HG03039 (cell line): ENCODE data around the gene CLGN.

ENCODE experiments used
- ATAC-seq: cut with Tn5 transposase; IDR thresholded peaks from one replicate; pipeline ENCODE4 v1.9.1; 2021; ENCODE audit warnings: mild to moderate bottlenecking, moderate library complexity; ENCODE audit not compliant: unreplicated experiment

CLGN gene

DNA sequence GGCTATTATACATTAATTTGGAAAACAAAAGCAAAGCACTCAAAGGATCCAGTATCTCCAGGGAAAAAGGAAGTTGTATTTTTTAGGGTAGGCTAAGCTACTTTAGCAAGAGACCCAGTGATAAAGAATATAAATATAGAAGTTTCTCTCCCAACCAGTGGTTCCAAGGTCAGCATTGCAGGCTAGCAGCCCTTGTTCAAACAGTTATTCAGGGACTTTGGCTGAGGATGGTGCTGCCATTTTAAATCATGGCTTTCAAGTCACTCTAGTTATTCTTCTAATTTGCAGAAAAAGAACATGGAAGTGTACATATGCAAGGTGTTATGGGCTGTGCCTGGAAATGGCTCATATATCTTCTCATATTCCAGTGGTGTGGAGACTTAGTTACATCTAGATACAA lies 44.7 kb downstream of the CLGN start:
- no peak for ATAC-seq

DNA sequence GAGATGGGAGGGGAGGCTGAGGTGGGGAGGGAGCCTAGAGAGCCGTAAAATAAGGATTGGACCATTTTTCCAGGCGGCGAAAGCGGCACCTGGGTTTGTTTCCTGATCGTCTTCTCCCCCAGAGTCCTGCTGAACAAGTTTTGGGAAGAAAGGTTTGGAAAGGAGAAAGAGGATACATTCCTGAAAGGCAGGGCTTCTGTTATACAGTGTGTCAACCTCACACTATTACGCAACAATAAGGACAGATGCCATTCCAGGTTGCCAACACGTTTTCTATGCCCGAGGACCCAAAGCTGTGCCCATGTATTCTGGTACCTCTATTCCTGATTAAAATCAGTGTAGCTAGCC lies 53.3 kb downstream of the CLGN start:
- ATAC-seq: no peak

DNA sequence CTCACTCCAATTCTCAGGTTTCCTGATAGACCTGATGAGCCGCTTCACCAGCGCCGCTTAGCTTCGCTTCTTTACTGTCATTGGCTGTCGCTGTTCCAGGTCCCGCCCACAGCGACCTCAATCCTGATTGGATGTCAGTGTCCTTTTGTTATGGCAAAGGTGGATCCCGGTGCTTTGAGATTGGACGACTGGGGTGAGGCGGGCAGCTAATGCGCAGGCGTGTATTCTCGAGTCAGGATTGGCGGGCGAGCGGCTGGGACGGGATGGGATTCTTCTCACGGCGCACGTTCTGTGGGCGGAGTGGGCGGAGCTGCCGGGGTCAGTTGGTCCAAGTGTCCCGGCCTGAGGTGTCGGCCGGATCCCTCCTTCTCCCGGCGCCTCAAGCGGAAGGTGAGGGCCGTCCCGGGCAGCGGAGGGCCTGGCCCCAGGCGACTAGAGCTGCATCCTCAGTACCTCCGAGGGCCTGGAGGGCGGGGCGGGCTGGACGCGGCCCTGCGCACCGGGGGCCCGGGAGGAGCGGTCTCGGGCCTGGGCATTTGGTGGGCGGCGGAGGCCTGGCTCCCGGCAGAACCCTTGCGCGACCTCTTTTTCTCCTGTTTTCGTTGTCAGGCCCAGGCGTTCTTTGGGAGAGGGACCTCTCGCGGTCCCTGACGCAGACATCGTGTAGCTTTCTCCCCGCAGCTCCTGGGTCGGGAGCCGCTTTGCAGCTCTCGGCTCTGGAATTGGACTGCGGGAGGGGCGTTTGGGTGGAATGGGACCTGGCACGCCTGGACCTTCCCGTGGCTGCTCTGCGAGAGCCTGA lies 53.9 kb downstream of the CLGN start, which contains the start of gene SCOC:
TSS of gene SCOC (plus strand) at position 319 of the 802 bp plus-strand sequence. CDS start 5,525 bp downstream, outside the sequence.
- ATAC-seq: peak; percentile 94

DNA sequence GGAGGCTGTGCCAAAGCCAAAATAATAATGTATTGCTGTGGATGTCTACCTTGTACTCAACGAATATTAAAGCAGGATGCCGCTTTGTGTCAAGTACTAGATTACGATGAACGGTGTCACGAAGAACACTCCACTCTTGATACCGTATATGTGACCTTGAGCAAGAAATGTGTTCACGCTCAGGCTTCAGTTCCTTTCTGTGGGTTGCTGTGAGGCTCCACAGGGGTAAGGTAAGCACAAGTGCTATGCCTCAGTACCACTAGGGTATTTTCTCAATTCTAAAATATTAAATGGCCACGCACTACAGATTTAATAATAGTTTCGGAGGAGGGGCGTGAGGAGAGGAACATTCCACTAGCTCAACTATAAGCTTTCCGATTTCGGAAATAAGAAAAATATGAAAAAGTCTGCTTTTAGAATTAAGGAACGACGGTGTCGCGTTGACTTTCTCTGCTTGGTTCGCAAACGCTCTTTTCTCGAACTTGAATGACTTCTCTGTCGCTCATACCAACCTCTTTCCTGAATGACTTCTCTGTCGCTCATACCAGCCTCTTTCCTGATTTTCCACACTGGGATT lies 54.6 kb downstream of the CLGN start:
- ATAC-seq: peak; percentile 47

DNA sequence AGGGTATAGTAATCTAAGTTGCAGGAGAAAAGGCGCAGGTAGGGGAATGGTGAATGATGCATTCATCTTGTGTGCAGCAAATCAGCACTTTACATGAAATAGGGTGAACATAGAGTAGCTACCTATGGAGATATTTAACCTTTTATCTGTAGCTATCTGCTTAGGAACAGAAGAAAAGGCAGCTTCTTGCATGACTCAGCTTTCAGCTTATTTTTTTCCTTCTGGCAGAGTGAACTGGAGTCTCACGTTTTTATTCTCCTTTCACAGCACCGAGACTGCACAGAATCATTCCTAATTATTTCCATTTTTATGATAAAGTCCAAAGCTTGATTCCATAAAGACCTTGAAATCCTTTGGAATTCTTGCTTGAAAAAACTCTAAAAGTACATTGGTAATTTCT lies 58.8 kb downstream of the CLGN start:
- no peak for ATAC-seq

DNA sequence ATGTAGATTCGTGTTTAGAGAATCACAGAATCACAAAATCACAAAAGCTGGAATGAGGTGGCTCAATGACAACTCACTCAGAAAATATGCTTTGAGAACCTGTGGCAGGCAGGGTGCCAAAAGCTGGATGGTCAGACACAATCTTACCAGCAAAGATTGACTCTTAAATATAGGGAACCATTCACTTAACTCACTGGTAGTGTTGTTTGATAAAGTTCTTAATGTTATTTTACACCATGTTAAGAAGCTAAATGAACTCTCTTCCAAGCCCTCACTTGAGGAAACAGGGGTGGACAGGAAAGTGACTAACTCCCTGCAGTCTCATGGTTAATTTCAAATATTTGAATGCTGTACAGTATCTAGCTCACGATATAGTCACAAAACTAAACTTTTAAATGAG lies 59.7 kb downstream of the CLGN start:
- no peak for ATAC-seq

DNA sequence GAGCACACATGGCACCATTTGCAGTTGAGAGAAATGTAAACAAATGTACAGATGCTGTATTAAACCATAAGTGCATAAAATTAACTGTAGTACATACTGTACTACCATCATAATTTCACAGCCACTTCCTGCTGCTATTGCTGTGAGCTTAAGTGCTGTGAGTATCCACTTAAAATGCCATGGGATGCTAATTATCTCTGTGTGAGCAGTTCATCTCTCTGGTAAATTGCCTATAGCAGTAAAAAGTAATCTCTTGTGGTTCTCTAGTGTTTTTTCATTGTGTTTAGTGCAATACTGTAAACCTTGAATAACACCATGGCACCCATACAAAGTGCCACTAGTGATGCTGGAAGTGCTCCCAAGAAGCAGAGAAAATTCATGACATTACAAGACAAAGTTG lies 63.9 kb downstream of the CLGN start:
- ATAC-seq: no peak

DNA sequence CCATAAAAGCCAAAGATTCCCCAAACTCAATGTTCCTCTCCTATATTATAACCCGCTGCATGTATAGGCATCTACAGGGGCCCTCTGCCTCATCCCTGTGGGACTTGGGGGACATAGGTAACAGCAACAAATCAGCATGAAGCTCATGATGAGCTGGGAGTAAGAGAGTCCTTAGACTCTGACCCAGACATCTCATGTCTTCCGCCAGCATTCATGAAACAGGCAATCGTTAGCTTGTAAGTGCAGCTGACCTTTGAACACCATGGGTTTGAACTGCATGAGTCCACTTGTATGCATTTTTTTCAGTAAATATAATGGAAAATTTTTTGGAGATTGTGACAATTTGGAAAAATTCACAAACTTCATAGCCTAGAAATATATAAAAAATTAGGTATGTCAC lies 64.4 kb downstream of the CLGN start:
- no peak for ATAC-seq

DNA sequence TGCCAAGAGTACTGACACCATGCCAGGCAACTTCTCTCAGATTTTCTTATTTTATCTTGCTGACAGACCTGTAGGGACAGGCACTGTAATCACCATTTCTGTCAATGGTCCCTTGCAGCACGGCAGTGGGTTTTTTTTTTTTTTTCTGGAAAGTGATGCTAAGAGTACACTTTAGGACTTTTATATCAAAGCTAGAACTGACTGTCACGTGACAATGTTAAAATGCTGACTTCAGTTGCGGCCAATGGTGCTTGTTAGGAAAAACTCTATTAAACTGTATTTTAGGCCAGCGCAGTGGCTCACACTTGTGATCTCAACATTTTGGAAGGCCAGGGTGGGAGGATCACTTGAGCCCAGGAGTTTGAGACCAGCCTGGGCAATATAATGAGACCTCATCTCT lies 66.3 kb downstream of the CLGN start:
- no peak for ATAC-seq

DNA sequence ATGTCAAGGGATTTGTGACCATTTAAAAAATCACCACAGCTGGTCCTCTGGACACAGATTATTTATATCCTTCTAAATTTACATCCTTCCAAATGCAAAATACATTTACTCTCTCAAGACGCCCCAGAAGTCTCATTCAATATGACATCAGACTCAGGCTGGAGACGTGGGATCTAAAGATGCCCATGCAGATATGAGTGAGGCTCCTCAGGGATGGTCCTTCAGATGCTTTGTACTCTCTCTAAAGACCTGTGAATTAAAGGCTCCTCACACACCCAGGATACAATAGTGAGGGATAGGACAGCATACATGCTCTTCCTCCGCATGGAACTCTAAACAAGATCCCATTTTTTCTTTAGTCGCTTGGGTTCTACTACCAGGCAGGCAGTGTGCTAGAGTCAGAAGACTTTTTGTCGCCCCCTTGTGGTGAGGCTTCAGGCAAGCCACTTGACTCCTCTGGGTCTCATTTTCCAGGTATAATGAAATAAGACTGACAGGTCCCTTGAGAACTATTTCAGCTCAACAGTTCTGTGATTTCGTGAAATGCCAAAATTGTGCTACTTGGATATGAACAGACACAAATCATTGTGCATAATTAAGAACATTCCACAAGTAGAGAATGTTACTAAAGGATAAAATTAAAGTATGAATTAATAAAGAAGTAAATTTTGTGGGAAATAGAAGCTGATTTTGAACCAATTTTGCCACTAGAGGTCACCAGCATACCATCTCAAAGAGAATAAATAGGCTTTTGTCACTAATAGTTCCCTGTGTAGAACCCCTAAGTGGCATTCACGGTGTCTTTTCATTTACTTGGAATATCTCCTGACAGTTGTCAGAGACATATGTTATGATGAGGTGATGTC lies 67.7 kb downstream of the CLGN start:
- peak; percentile 93 for ATAC-seq

DNA sequence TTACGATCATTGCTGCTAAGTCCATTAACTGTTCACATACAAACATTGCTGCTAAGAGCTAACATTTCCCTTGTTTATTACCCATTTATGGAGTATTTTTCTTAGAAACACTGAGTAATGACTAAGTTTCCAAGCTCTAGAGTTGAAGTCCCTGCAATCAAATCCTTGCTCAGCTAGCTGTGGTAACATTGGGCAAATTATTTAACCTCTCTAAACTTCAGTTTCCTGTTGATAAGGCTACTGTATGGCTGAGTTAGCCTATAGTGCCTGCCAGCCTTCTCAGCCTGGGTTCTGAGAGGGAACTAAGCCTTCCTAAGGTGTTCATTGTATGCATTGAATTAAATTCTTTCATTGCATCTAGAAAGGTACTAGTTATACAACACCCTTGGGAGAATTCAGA lies 69.2 kb downstream of the CLGN start:
- ATAC-seq: no peak

DNA sequence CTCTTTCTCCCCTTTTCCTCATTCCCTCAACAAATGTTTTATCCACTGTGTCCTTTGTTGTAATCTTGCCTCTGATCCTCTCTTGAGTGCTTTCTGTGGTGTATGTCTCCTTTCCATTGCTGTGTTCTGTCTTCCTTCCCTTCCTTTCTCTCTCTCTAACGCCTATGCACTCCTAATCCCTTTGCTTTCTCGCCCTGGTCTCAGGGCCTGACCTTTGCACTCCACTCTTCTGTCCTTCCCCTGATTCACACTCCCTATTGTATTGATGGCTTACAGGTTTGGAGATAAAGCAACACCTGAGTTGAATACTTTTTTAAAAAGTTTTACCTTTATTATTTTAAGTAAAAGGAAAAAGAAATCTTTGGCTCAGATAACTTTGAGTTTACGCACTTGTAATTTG lies 69.6 kb downstream of the CLGN start:
- ATAC-seq: no peak

DNA sequence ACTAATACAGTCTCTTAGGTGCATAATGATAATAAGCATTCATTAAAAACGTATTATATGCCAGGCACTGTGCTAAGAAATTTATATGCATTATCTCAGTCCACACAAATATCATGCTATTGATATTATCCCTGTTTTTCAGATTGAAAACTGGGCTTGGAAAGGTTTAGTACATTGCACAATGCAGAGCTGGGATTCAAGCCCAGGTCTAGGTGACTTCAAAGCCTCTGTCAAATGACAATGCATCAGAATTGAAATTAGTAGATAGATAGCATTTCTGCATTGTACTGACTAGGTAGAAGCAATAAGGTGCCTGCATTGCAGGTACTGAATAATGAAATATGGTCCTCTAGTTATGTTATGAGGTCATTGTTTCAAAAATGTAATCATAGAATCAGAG lies 72.2 kb downstream of the CLGN start:
- ATAC-seq: no peak

DNA sequence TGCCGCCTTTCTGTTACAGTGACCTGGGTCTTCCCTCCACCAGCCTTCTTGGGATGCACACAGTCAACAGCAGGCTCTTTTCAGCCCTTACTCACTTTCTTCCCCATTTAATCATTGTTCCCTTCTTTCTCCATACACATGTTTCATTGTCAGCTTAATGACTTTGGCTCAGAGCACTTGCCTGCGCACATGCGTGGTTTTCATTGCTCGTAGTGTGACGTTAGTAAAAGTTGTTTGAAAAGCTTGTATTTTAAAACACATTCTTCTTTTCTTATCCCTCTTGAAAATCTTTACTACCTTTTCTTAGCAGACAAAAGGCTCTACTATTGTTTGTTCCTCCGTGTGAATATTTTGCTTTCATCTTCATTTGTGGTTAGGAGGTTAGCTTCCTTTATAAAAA lies 73.7 kb downstream of the CLGN start:
- no peak for ATAC-seq

DNA sequence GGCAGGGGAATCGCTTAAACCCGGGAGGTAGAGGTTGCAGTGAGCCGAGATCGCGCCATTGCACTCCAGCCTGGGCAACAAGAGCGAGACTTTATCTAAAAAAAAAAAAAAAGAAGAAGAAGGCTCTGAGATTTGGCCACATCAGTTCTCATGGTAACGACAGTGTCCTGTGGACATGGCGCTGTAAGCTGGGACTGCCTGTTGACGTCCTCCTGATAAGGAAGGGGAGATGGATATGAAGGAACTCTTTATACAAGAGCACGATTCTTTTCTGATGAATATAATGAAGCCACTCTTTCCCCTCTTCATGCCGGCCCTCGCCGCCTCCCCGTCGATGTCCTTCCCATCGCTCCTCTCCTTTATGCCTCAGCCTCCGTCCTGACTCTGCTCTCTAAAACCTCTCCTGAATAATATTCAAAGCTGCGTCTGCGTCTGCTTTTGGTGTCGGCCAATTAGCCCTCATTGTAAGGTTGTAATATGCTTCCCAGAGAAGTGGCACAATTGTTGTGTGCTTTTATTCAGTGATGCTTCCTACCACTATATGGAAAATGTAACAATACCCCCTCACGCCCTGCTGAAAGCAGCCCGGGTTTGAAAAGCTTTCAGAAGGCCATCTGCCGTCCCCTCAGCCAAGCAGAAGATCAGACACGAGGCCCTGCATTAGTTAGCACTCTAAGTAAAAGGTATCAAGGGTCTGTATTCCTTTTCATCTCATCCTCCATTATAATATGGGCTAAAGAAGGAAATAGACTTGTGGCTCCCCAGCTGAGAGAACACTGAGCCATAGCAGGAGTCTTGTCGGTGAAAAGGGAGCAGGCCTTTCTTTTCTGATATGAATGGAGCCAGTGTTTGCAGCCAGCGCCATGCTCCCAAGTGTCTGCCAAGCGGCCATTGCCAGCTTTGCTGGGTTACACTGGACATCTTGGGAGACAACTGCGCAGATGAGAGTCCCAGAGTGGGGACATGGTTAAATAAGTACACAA lies 76.1 kb downstream of the CLGN start:
- ATAC-seq: no peak

DNA sequence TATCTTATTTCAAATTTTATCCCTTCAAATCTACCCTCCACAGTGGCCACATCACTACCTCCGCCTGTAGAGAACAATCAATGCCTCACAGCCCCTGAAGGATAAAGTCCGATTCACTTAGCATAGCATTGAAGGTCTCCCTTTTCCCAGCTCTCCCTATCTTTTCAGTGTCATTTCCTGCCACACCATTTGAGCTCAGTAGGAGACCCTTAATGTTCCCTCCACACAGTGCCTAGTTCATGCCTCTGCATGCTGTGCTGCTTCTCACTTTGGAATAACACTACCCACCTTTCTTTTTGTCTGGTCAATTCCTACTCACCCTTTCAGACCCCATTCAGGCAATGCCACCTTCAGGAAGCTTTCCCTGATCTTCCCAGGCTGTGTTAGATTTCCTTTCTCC lies 77.6 kb downstream of the CLGN start:
- no peak for ATAC-seq

DNA sequence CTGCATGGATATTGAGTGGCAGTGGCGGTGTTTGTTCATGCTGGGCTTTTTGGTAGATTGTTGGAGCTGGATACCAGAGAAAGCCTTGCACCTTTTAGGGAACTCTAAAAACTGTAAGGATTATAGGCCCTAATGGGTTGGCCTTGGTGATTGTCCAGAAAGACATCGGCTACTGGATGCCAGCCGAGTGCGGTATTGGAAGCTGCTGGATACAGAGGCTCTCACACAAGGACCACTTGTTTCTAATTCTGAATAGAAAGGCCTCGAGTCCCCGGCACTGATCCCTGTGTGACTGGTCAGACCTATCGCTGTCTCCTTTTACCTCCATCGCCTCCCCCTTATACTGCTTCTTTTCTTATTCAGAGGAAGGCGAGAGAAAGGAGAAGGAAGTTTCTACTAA lies 81.3 kb downstream of the CLGN start:
- no peak for ATAC-seq

DNA sequence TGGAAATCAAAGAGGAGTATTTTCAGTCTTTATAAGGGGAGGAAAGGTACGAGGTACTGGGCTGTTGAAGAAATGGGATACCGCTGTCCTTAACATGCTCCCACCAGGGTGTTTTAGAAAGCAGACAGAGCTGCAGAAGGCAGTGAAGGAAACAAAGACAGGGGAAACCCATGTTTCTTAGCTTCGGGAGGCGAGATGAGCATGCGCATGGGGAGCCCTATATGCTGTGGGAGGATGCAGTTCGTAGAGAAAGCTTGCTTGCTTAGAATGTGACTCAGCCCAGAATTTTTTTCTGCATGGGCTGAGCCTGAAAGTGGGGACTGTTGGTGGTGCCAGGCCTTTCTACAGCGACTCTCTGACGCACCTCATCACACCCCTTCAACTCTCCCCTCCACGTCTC lies 82.8 kb downstream of the CLGN start:
- ATAC-seq: no peak

DNA sequence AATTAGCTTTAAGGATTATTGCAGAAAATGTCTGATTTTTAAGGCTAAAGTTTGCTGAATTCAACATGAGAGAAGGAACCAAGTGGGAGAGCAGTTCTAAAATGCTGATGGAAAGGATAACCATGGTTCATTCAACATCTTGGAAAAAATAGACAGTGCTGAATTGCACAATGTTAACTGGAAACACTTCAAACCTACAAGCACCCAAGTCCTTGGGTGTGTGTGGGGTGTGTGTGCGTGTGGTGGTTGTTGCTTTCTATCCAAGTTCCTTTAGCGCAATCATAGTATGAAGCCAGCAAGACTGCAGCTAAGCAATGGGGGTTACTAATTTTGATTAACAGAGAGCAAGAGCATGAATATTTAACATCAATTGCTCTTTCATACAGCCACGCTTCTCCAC lies 83.3 kb downstream of the CLGN start:
- ATAC-seq: no peak

DNA sequence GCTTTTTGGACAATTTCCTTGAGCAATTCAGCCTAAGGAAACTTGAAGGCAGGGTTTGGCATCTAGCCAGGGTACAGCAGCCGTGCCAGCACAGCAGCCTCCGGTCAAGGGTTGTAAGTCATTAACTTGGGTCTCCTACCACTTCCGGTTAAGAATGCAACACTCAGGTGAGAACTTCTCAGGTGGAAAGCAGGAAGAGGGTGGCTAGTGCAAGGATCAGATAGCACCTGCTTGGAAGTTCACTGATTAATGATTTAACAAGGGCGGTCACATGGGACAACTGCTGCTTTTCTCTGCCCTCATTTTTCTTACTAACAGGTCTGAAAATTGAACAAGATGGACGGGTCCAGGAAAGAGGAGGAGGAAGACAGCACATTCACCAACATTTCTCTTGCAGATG lies 84.1 kb downstream of the CLGN start:
- ATAC-seq: no peak

DNA sequence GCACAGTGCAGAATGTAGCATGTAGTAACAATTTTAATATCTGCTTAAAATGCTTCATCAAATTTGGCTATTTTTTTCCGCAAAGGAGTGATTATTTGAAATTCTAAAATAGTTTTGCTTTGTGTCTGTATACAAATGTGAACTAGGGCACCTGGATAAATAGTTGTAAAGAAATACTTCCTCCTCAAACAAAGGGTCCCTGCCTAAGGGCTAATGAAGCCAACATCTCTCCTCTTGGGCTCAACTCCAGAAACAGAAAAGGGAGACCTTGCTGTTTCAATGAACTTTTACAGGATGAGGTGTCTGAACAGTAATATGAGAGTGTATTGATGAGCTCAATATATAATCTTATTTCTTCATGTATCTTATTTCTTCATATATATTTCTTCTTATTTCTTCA lies 84.8 kb downstream of the CLGN start:
- ATAC-seq: no peak
